CD14-positive monocyte (primary cell): ENCODE measurements around the gene CDO1. TPM values are rescaled to one million over a fixed set of nuclear protein-coding genes. Genes with fewer than 3 reads are reported as not detected.

ENCODE experiments used
- DNase-seq, 3 donors: peaks; one replicate each; pipeline ENCODE4 v3.0.0-alpha.2; 2011 to 2022
- H2AFZ ChIP-seq: 2 replicates; pipeline ENCODE4 v1.6.0; 2012; ENCODE audit warnings: mild to moderate bottlenecking, low read depth, low read length, inconsistent platforms; ENCODE audit not compliant: insufficient read depth, poor library complexity, severe bottlenecking
- H3K27ac ChIP-seq, 2 donors: 1 replicate in 1 of 2; 2 replicates in 1 of 2; pipeline ENCODE4 v1.5.1; 2012 to 2013; ENCODE audit warnings: low read length in 2 of 2, control low read depth in 1 of 2, inconsistent platforms in 1 of 2, low read depth in 1 of 2, mild to moderate bottlenecking in 1 of 2
- H3K27me3 ChIP-seq, 2 donors: one replicate each; pipeline versions ENCODE4 v1.6.0 to v1.6.1; 2011 to 2013; ENCODE audit warnings: low read length in 2 of 2; ENCODE audit not compliant: control insufficient read depth in 2 of 2, insufficient read depth in 2 of 2
- H3K36me3 ChIP-seq, 2 donors: replicated peaks in 1 of 2; 1 replicate in 1 of 2; 2 replicates in 1 of 2; pipeline versions ENCODE4 v1.5.1 to v1.6.1; 2012 to 2013; ENCODE audit warnings: low read length in 2 of 2, control low read depth in 1 of 2, inconsistent platforms in 1 of 2, mild to moderate bottlenecking in 1 of 2; ENCODE audit not compliant: insufficient read depth in 2 of 2, control insufficient read depth in 1 of 2
- H3K4me1 ChIP-seq, 2 donors: 1 replicate in 1 of 2; 2 replicates in 1 of 2; pipeline versions ENCODE4 v1.5.1 to v1.6.1; 2012 to 2013; ENCODE audit warnings: low read length in 2 of 2, control low read depth in 1 of 2, inconsistent platforms in 1 of 2, mild to moderate bottlenecking in 1 of 2, moderate library complexity in 1 of 2; ENCODE audit not compliant: insufficient read depth in 2 of 2, control insufficient read depth in 1 of 2
- H3K4me2 ChIP-seq: replicated peaks from 2 replicates; pipeline ENCODE3; 2012; ENCODE audit warnings: low read length, moderate library complexity, mild to moderate bottlenecking; ENCODE audit not compliant: poor library complexity, severe bottlenecking; ENCODE audit errors: extremely low read depth
- H3K4me3 ChIP-seq, 3 experiments: fragments of 200-600 bp in 1 of 3; sonication (generic) in 1 of 3; replicated peaks in 1 of 3; 1 replicate in 2 of 3; 2 replicates in 1 of 3; pipeline ENCODE4 v1.5.1; 2011 to 2013; ENCODE audit warnings: low read length in 3 of 3, mild to moderate bottlenecking in 3 of 3, control low read depth in 2 of 3, low read depth in 2 of 3, inconsistent platforms in 1 of 3, moderate library complexity in 1 of 3
- H3K79me2 ChIP-seq: 2 replicates; pipeline ENCODE4 v1.6.0; 2012; ENCODE audit warnings: mild to moderate bottlenecking, control low read depth, inconsistent platforms, low read length, moderate library complexity; ENCODE audit not compliant: insufficient read depth
- H3K9ac ChIP-seq: 2 replicates; pipeline ENCODE4 v1.6.0; 2017; ENCODE audit warnings: low read length, mild to moderate bottlenecking; ENCODE audit not compliant: insufficient read depth, poor library complexity, severe bottlenecking
- H3K9me3 ChIP-seq, 2 donors: replicated peaks in 1 of 2; 1 replicate in 1 of 2; 2 replicates in 1 of 2; pipeline versions ENCODE4 v1.5.1 to v1.6.1; 2012 to 2013; ENCODE audit warnings: low read length in 2 of 2, control low read depth in 1 of 2; ENCODE audit not compliant: control insufficient read depth in 1 of 2, insufficient read depth in 1 of 2
- H4K20me1 ChIP-seq: 2 replicates; pipeline ENCODE4 v1.6.0; 2012; ENCODE audit warnings: mild to moderate bottlenecking, low read length, control low read depth, moderate library complexity; ENCODE audit not compliant: insufficient read depth
- H3K27ac Mint-ChIP-seq, 7 donors: one replicate each; pipeline ENCODE4 v1.8.0; 2020; ENCODE audit warnings: mild to moderate bottlenecking in 7 of 7, mixed read lengths in 7 of 7, moderate library complexity in 6 of 7, inconsistent platforms in 2 of 7
- H3K27me3 Mint-ChIP-seq, 3 donors: one replicate each; pipeline ENCODE4 v1.8.0; 2021 to 2022; ENCODE audit warnings: low read depth in 3 of 3, mild to moderate bottlenecking in 3 of 3, mixed read lengths in 3 of 3, moderate library complexity in 3 of 3, inconsistent platforms in 1 of 3
- H3K36me3 Mint-ChIP-seq, 2 donors: one replicate each; pipeline ENCODE4 v1.8.0; 2020; ENCODE audit warnings: mixed read lengths in 2 of 2, inconsistent platforms in 1 of 2, mild to moderate bottlenecking in 1 of 2
- H3K4me1 Mint-ChIP-seq: one replicate; pipeline ENCODE4 v1.8.0; 2020; ENCODE audit warnings: mild to moderate bottlenecking, mixed read lengths
- H3K4me3 Mint-ChIP-seq, 2 donors: one replicate each; pipeline ENCODE4 v1.8.0; 2020; ENCODE audit warnings: mild to moderate bottlenecking in 2 of 2, mixed read lengths in 2 of 2, moderate library complexity in 1 of 2
- H3K9me3 Mint-ChIP-seq, 7 donors: one replicate each; pipeline ENCODE4 v1.8.0; 2020 to 2022; ENCODE audit warnings: mixed read lengths in 7 of 7, mild to moderate bottlenecking in 6 of 7, moderate library complexity in 6 of 7, inconsistent platforms in 2 of 7
- CTCF ChIP-seq: fragments of 200-600 bp; IDR thresholded peaks from one replicate; pipeline ENCODE4 v1.8.0; 2022; ENCODE audit warnings: antibody characterized with exemption, mild to moderate bottlenecking
- WGBS: methylation state at CpG from one replicate; pipeline ENCODE4 v1.1.5; 2013; ENCODE audit warnings: missing lambda C conversion rate; ENCODE audit not compliant: insufficient coverage; 5-methylcytosine and 5-hydroxymethylcytosine counted together
- intact Hi-C, 2 donors: fragments of 100-400 bp; cut with micrococcal nuclease; formaldehyde crosslinking; loops; one replicate each; pipeline versions ENCODE4 v1.15.0 to v1.15.1; 2023
- polyA plus RNA-seq, 3 donors: library from polyadenylated mRNA; depleted of rRNA in 1 of 3; unstranded in 2 of 3; stranded (reverse) in 1 of 3; fragments of 300-500 nt in 2 of 3; fragments of >200 nt in 1 of 3; fragmentation: Illumina TruSeq in 2 of 3; gene quantifications; 1 replicate in 2 of 3; 2 replicates in 1 of 3; pipeline ENCODE4 v1.2.3, GENCODE V29; 2012 to 2021

Gene CDO1
- polyA plus RNA-seq, 3 donors: not detected

GRCh38 chr5:115800108-115800507, 16.4 kb downstream of the CDO1 start:
- Histone ChIP-seq H3K36me3 (no peaks in the 10 kb centered on the region), H3K4me2 (no peak overlapping the region), H3K27me3 (no peaks in the 10 kb centered on the region), H4K20me1 (no peaks in the 10 kb centered on the region), H2AFZ (no peak overlapping the region), H3K4me3 (no peak overlapping the region), H3K9me3 (no peaks in the 10 kb centered on the region), H3K27ac (no peak overlapping the region), H3K79me2 (no peaks in the 10 kb centered on the region), H3K4me1 (no peaks in the 10 kb centered on the region), H3K9ac (no peak overlapping the region)
- intact Hi-C loops: no loop called here
- DNase-seq: no peak
- peaks cover 3 to 6% (median 6%) of the 10 kb centered on the region in 3 donors for H3K27me3 Mint-ChIP-seq
- no peaks in the 10 kb centered on the region for H3K36me3 Mint-ChIP-seq
- H3K4me1 Mint-ChIP-seq: no peaks in the 10 kb centered on the region
- no peak overlapping the region for H3K27ac Mint-ChIP-seq
- H3K4me3 Mint-ChIP-seq: no peak overlapping the region
- 89% methylated on average over 1 of the region's 2 CpGs for WGBS
- TF ChIP-seq CTCF: no peak
- H3K9me3 Mint-ChIP-seq: peaks cover 0 to 7% (median 0%) of the 10 kb centered on the region in 7 donors

GRCh38 chr5:115798252-115798651, 18.2 kb downstream of the CDO1 start:
- no peaks in the 10 kb centered on the region for H3K79me2 ChIP-seq
- H3K9me3 ChIP-seq: no peaks in the 10 kb centered on the region
- Mint-ChIP-seq H3K36me3 (no peaks in the 10 kb centered on the region), H3K4me3 (no peak overlapping the region), H3K27me3 (peaks cover 4 to 10% (median 6%) of the 10 kb centered on the region in 3 donors), H3K4me1 (no peaks in the 10 kb centered on the region), H3K9me3 (peaks cover 0 to 7% (median 0%) of the 10 kb centered on the region in 7 donors), H3K27ac (no peak overlapping the region)
- no peak for DNase-seq
- intact Hi-C loops: no loop called here
- H3K9ac ChIP-seq: no peak overlapping the region
- H4K20me1 ChIP-seq: no peaks in the 10 kb centered on the region
- no peak overlapping the region for H3K27ac ChIP-seq
- no peak overlapping the region for H2AFZ ChIP-seq
- H3K4me3 ChIP-seq: no peak overlapping the region
- no peaks in the 10 kb centered on the region for H3K36me3 ChIP-seq
- 82% methylated on average over 1 of the region's 2 CpGs for WGBS
- no peaks in the 10 kb centered on the region for H3K4me1 ChIP-seq
- H3K27me3 ChIP-seq: no peaks in the 10 kb centered on the region
- no peak overlapping the region for H3K4me2 ChIP-seq
- no peak for TF ChIP-seq CTCF
